Activated naive CD4-positive, alpha-beta T cell treated with anti-CD3 and anti-CD28 coated beads, Interleukin-2, amount 50 U/mL, for 24 hours (primary cell): ENCODE data around the gene DNER.
"Not testable (repeated sequence)": the region's sequence is repeated elsewhere in the genome, so short reads cannot be mapped to it uniquely, and the experiment has no call there.

Experiments used
- H3K27ac Mint-ChIP-seq: one replicate; pipeline ENCODE4 v1.8.0; 2021; ENCODE audit warnings: mild to moderate bottlenecking, mixed read lengths
- H3K27me3 Mint-ChIP-seq: one replicate; pipeline ENCODE4 v1.8.0; 2021; ENCODE audit warnings: mixed read lengths
- H3K36me3 Mint-ChIP-seq: one replicate; pipeline ENCODE4 v1.8.0; 2021; ENCODE audit warnings: mixed read lengths
- H3K4me1 Mint-ChIP-seq: one replicate; pipeline ENCODE4 v1.8.0; 2021; ENCODE audit warnings: mixed read lengths
- H3K4me3 Mint-ChIP-seq: one replicate; pipeline ENCODE4 v1.8.0; 2021; ENCODE audit warnings: mild to moderate bottlenecking, mixed read lengths
- H3K9me3 Mint-ChIP-seq: one replicate; pipeline ENCODE4 v1.8.0; 2021; ENCODE audit warnings: mixed read lengths

The DNER gene

GRCh38 chr2:229726643-229727042 lies 12.3 kb upstream of the DNER start:
- Mint-ChIP-seq H3K27ac (no peak overlapping the region), H3K36me3 (no peaks in the 10 kb centered on the region), H3K4me3 (no peak overlapping the region), H3K4me1 (no peaks in the 10 kb centered on the region), H3K9me3 (no peaks in the 10 kb centered on the region), H3K27me3 (peaks cover 2% of the 10 kb centered on the region)

DNA sequence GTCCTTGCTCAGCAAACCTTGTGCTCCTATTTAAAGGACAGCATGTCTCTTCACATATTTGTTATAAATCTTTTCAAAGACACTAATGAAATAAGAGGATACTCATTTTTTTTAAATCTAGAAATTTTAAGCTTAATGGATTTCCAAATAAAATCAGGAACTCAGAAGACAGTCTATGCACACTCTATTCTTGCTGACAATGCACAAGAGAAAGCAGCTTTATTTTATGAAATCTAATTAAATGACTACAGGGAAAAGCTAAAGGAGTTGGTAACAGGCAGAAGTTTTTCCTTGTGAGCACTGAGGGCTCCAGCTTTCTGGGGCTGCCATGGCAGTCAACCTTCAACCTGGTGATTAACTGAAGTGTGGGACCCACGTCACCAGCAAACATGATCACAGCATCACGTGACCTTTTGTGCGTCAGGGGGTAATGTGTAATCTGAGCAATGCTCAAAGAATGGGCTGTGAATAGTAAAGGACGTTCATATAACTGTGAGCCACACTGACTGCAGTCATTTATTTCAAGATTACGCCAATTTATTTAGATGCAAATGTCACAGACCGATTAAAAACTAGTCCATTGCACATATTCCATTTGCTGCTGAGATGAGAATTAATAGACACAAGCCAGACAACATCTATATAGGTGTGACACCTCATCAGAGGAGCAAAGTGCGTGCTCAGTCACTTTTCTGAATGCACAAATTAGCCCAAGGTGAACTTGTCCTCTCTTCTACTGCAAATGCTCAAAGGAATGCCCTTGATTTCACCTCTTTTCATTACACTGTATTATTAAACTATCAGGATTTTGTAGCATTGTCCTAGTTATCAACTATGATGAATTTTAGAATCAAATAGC lies 11.6 kb upstream of the DNER start:
- no peaks in the 10 kb centered on the region for H3K4me1 Mint-ChIP-seq
- H3K27ac Mint-ChIP-seq = no peak overlapping the region
- H3K27me3 Mint-ChIP-seq = peaks cover 2% of the 10 kb centered on the region
- no peak overlapping the region for H3K4me3 Mint-ChIP-seq
- H3K36me3 Mint-ChIP-seq = no peaks in the 10 kb centered on the region
- no peaks in the 10 kb centered on the region for H3K9me3 Mint-ChIP-seq

- H3K4me1 Mint-ChIP-seq, H3K9me3 Mint-ChIP-seq, H3K36me3 Mint-ChIP-seq, H3K4me3 Mint-ChIP-seq, H3K27me3 Mint-ChIP-seq, H3K27ac Mint-ChIP-seq: not testable (repeated sequence)
Measured at GRCh38 chr2:229723192-229723591, 8.8 kb upstream of the DNER start.

GRCh38 chr2:229719926-229720647 lies 5.7 kb upstream of the DNER start:
- no peak overlapping the region for H3K27ac Mint-ChIP-seq
- H3K4me3 Mint-ChIP-seq = no peak overlapping the region
- H3K36me3 Mint-ChIP-seq = no peaks in the 10 kb centered on the region
- peaks cover 23% of the 10 kb centered on the region for H3K27me3 Mint-ChIP-seq
- no peaks in the 10 kb centered on the region for H3K9me3 Mint-ChIP-seq
- peaks cover 4% of the 10 kb centered on the region for H3K4me1 Mint-ChIP-seq

- Mint-ChIP-seq H3K27me3 (peaks cover 28% of the 10 kb centered on the region), H3K4me3 (no peak overlapping the region), H3K4me1 (peaks cover 8% of the 10 kb centered on the region)
Measured at GRCh38 chr2:229718057-229718456, 3.7 kb upstream of the DNER start.

GRCh38 chr2:229715895-229716507 lies 1.6 kb upstream of the DNER start:
- no peaks in the 10 kb centered on the region for H3K36me3 Mint-ChIP-seq
- peak overlapping the region; percentile 67 for H3K4me3 Mint-ChIP-seq
- H3K27me3 Mint-ChIP-seq = peaks cover 47% of the 10 kb centered on the region
- no peak overlapping the region for H3K27ac Mint-ChIP-seq
- H3K9me3 Mint-ChIP-seq = no peaks in the 10 kb centered on the region
- peaks cover 8% of the 10 kb centered on the region for H3K4me1 Mint-ChIP-seq

More at GRCh38 chr2:229718057-229718456, 3.7 kb upstream of the DNER start:
- no peak overlapping the region for H3K27ac Mint-ChIP-seq
- H3K9me3 Mint-ChIP-seq = no peaks in the 10 kb centered on the region
- no peaks in the 10 kb centered on the region for H3K36me3 Mint-ChIP-seq

GRCh38 chr2:229714736-229715541 lies 584 bp upstream of the DNER start:
- no peak overlapping the region for H3K27ac Mint-ChIP-seq
- peak overlapping the region; percentile 52 for H3K4me3 Mint-ChIP-seq
- peaks cover 8% of the 10 kb centered on the region for H3K4me1 Mint-ChIP-seq
- H3K9me3 Mint-ChIP-seq = no peaks in the 10 kb centered on the region
- no peaks in the 10 kb centered on the region for H3K36me3 Mint-ChIP-seq
- peaks cover 51% of the 10 kb centered on the region for H3K27me3 Mint-ChIP-seq

DNA sequence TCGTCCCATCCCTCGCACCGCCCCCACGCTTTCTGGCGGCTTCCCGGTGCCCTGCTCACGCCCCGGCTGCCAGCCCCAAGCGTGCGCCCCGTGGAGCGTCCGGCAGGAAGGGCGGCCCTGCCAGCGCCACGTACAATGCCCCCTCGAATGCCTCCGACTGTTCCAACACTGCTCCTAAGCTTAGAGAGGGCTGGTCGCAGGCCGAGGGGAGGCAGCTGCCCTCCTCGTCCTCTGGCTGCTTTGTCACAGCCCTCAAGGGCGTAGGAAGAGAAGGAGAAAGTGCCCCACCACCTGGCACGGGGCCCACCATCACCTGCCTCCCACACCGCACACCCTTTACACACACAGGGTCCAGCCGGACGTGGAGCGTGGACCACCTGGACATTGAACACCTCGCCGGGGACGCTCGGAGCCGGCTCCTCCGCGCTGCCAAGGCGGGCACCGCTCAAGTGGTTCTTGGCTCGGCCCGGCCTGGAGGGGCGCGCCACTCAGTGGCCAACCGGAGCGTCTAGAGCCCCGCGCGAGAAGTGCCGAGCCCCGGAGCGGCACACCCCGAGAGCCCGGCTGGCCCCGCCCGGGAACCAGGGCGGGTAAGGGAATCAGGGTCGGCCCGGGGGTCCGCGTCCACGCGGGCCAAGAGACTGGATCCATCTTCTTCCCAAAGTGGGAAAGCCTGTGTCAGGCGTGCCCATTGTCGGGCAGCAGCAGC lies 830 bp downstream of the DNER start:
- no peaks in the 10 kb centered on the region for H3K36me3 Mint-ChIP-seq
- H3K27ac Mint-ChIP-seq = no peak overlapping the region
- no peaks in the 10 kb centered on the region for H3K9me3 Mint-ChIP-seq
- peak overlapping the region; percentile 70 for H3K4me3 Mint-ChIP-seq
- peaks cover 50% of the 10 kb centered on the region for H3K27me3 Mint-ChIP-seq
- H3K4me1 Mint-ChIP-seq = peaks cover 8% of the 10 kb centered on the region

DNA sequence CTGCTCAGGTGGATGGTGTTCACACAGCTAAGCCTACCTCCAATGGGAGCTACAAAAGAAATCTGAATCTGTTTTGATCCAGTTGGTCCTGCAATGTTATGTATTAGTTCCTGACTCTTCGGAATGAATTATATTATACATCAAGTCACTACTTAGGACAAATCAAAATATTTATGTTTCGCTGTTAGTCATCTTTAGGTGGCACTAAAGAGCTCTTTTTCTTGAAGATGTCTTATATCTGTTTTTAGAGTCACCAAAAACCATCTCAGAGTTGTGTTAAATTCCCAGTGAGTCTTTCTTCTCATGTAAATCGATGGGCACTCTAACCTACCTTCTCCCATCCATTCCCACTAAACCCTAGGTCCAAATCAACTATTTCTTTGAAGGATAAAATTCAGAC lies 2.2 kb downstream of the DNER start:
- Mint-ChIP-seq H3K9me3 (no peaks in the 10 kb centered on the region), H3K4me3 (no peak overlapping the region), H3K27ac (no peak overlapping the region)

DNA sequence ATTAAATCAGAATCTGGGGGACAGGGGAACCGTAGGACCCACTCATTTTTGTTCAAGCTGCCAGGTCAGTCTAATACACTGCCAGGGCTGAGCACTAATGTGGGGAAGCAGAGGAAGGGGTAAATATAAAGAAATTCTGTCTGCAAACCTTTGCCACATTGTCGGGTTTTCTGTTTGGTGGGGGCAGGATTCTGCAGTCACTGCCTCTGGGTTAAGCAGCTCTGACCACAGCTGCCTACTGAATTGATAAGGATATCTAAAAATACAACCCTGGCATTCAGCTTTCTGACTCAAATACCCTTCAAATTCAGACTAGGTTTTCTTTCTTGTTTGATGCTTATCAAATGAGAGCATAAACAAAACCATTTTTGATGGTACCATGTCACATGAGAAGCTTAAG lies 6.0 kb downstream of the DNER start:
- Mint-ChIP-seq H3K9me3 (no peaks in the 10 kb centered on the region), H3K27me3 (peaks cover 42% of the 10 kb centered on the region), H3K4me1 (peaks cover under 1% of the 10 kb centered on the region)

More for the DNA sequence above, 2.2 kb downstream of the DNER start:
- peaks cover 8% of the 10 kb centered on the region for H3K4me1 Mint-ChIP-seq
- H3K27me3 Mint-ChIP-seq = peaks cover 45% of the 10 kb centered on the region
- H3K36me3 Mint-ChIP-seq = no peaks in the 10 kb centered on the region

GRCh38 chr2:229703909-229704630 lies 10.3 kb downstream of the DNER start:
- Mint-ChIP-seq H3K4me1 (no peaks in the 10 kb centered on the region), H3K27ac (no peak overlapping the region), H3K4me3 (no peak overlapping the region), H3K27me3 (peaks cover 14% of the 10 kb centered on the region), H3K36me3 (no peaks in the 10 kb centered on the region), H3K9me3 (no peaks in the 10 kb centered on the region)

More for the DNA sequence above, 6.0 kb downstream of the DNER start:
- no peaks in the 10 kb centered on the region for H3K36me3 Mint-ChIP-seq
- no peak overlapping the region for H3K4me3 Mint-ChIP-seq
- no peak overlapping the region for H3K27ac Mint-ChIP-seq

DNA sequence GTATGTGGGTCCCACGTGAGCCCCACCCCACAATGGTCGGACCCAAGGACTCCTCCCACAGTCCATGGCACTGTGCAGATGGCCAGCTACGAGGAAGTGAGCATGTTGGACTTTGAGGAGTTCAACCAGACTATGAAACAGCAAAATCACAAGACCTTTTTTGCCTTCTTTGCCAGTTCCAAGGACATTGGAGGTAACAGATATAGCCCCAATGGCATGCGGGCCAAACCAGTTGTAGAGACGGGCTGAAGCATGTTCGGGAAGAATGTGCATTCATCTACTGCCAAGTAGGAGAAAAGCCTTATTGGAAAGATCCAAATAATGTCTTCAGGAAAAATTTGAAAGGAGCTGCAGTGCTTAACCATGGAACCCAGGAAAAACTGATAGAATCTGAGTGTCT lies 12.6 kb downstream of the DNER start:
- H3K36me3 Mint-ChIP-seq = no peaks in the 10 kb centered on the region

GRCh38 chr2:229701062-229701461 lies 13.3 kb downstream of the DNER start:
- Mint-ChIP-seq H3K9me3 (no peaks in the 10 kb centered on the region), H3K27me3 (peaks cover 20% of the 10 kb centered on the region), H3K4me1 (no peaks in the 10 kb centered on the region), H3K27ac (no peak overlapping the region), H3K4me3 (no peak overlapping the region), H3K36me3 (no peaks in the 10 kb centered on the region)

More for the DNA sequence above, 12.6 kb downstream of the DNER start:
- Mint-ChIP-seq H3K9me3 (no peaks in the 10 kb centered on the region), H3K27me3 (peaks cover 20% of the 10 kb centered on the region), H3K27ac (no peak overlapping the region), H3K4me1 (no peaks in the 10 kb centered on the region), H3K4me3 (no peak overlapping the region)

- H3K27ac Mint-ChIP-seq = no peak overlapping the region
- H3K4me1 Mint-ChIP-seq = no peaks in the 10 kb centered on the region
- no peak overlapping the region for H3K4me3 Mint-ChIP-seq
- no peaks in the 10 kb centered on the region for H3K9me3 Mint-ChIP-seq
- peaks cover 17% of the 10 kb centered on the region for H3K27me3 Mint-ChIP-seq
- no peaks in the 10 kb centered on the region for H3K36me3 Mint-ChIP-seq
Measured at GRCh38 chr2:229695961-229696360, 18.4 kb downstream of the DNER start.
